Kidney (tissue), 14 donors: ENCODE measurements around the gene TMEM121. TPM values are rescaled to one million over a fixed set of nuclear protein-coding genes. Genes with fewer than 3 reads are reported as not detected.

ENCODE experiments used
- DNase-seq, 5 donors: peaks; one replicate each; pipeline ENCODE4 v3.0.0-alpha.2; 2013 to 2020
- FAIRE-seq: peaks from 2 replicates; lab custom pipeline; 2012; peaks lifted over from hg19 to GRCh38; lab: Jason Lieb, UNC
- H3K27ac ChIP-seq, 2 donors: one replicate each; pipeline ENCODE4 v1.7.0; 2013; ENCODE audit warnings: low read depth in 2 of 2, low read length in 2 of 2, inconsistent platforms in 1 of 2
- H3K27me3 ChIP-seq: one replicate; pipeline ENCODE4 v1.7.1; 2013; ENCODE audit warnings: low read length, inconsistent platforms; ENCODE audit not compliant: control insufficient read depth, insufficient read depth
- H3K36me3 ChIP-seq, 3 donors: one replicate each; pipeline versions ENCODE4 v1.7.0 to v1.7.1; 2013; ENCODE audit warnings: low read length in 3 of 3, control low read depth in 1 of 3, inconsistent platforms in 1 of 3; ENCODE audit not compliant: insufficient read depth in 3 of 3, control insufficient read depth in 2 of 3
- H3K4me1 ChIP-seq, 3 donors: one replicate each; pipeline versions ENCODE4 v1.7.0 to v1.7.1; 2013; ENCODE audit warnings: low read length in 3 of 3, inconsistent platforms in 1 of 3, low read depth in 1 of 3; ENCODE audit not compliant: control insufficient read depth in 2 of 3, insufficient read depth in 2 of 3
- H3K4me3 ChIP-seq, 3 donors: one replicate each; pipeline versions ENCODE4 v1.7.0 to v1.8.1; 2013; ENCODE audit warnings: low read length in 3 of 3, control low read depth in 1 of 3, inconsistent platforms in 1 of 3
- H3K9ac ChIP-seq, 3 donors: one replicate each; pipeline versions ENCODE4 v1.7.0 to v1.7.1; 2013; ENCODE audit warnings: low read length in 3 of 3, control low read depth in 1 of 3, inconsistent platforms in 1 of 3
- H3K9me3 ChIP-seq, 3 donors: one replicate each; pipeline versions ENCODE4 v1.7.0 to v1.7.1; 2013; ENCODE audit warnings: low read length in 3 of 3, control low read depth in 1 of 3, inconsistent platforms in 1 of 3; ENCODE audit not compliant: control insufficient read depth in 2 of 3, insufficient read depth in 1 of 3
- CTCF ChIP-seq: IDR thresholded peaks from 3 replicates; pipeline ENCODE4 v1.5.1; 2012; ENCODE audit warnings: mild to moderate bottlenecking, moderate library complexity, borderline replicate concordance; ENCODE audit not compliant: insufficient read depth; ENCODE audit errors: extremely low read depth
- intact Hi-C: fragments of 100-400 bp; cut with DNase I; formaldehyde crosslinking; loops from one replicate; pipeline ENCODE4 v1.11.1; 2022
- polyA plus RNA-seq: library from polyadenylated mRNA; stranded (reverse); fragments of 350-450 nt; fragmentation: Illumina TruSeq; extraction: RNeasy Lipid Tissue Mini Kit (QIAGEN cat#74804); gene quantifications from one replicate; pipeline ENCODE4 v1.2.3, GENCODE V29; 2014; ENCODE audit warnings: low read depth, low replicate concordance; ENCODE audit not compliant: insufficient read depth
- total RNA-seq: library from RNA; stranded (reverse); fragmentation: NEBNext Ultra II Directional; extraction: Animal tissue kit (Norgen Biotek cat#: 25700); gene quantifications from one replicate; pipeline ENCODE4 v1.2.1, GENCODE V29; 2021
- donor health status: control.
- donor health status: control.
- donor health status: control.
- donor health status: control.
- donor health status: control.
- donor health status: DM: yes; HTN: yes; CAD: no.
- donor health status: Normal renal cell carcinoma (clear cell type).

TMEM121 gene
- total and polyA plus RNA-seq, 2 donors from 2014 or later: 3.1 to 4.1 TPM

- DNase-seq: peak in 4 of 5 donors; percentile 38 to 69 (median 58)
- H3K27me3 ChIP-seq: no peaks in the 10 kb centered on the region
- TF ChIP-seq CTCF: no peak
Measured at GRCh38 chr14:105532735-105533141, 6.4 kb downstream of the TMEM121 start.

DNA sequence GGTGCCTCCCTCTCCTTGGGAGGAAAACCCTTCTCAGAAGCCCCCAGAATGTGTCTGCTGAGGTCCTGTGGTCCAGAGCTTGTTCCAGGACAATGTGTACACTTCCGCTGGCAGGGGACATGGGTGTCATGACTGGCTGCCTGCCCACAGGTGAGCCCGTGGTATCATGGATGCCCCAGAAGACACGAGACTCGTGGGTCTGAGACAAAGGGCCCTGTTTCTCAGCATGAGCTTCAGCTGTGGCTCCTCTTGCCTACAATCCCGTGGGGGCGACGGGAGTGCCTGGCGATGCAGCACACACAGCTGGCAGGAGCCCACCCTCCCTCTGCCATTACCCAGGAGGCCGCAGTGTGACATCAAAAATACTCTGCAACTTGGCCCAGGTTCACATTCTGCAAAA is 7.0 kb downstream of the TMEM121 start:
- peaks cover 0 to 8% (median 0%) of the 10 kb centered on the region in 3 donors for H3K4me1 ChIP-seq
- no peak for DNase-seq
- H3K9me3 ChIP-seq: no peaks in the 10 kb centered on the region
- no peak for TF ChIP-seq CTCF
- intact Hi-C loops: no loop called here
- FAIRE-seq: no peak
- H3K4me3 ChIP-seq: no peak overlapping the region
- no peak overlapping the region for H3K9ac ChIP-seq
- no peak overlapping the region for H3K27ac ChIP-seq
- no peaks in the 10 kb centered on the region for H3K27me3 ChIP-seq
- H3K36me3 ChIP-seq: no peaks in the 10 kb centered on the region

More at GRCh38 chr14:105532735-105533141, 6.4 kb downstream of the TMEM121 start:
- H3K4me3 ChIP-seq: no peak overlapping the region
- intact Hi-C loops: no loop called here
- FAIRE-seq: no peak
- peaks cover 0 to 10% (median 0%) of the 10 kb centered on the region in 3 donors for H3K4me1 ChIP-seq
- no peak overlapping the region for H3K9ac ChIP-seq
- no peaks in the 10 kb centered on the region for H3K9me3 ChIP-seq
- H3K27ac ChIP-seq: no peak overlapping the region
- H3K36me3 ChIP-seq: no peaks in the 10 kb centered on the region

DNA sequence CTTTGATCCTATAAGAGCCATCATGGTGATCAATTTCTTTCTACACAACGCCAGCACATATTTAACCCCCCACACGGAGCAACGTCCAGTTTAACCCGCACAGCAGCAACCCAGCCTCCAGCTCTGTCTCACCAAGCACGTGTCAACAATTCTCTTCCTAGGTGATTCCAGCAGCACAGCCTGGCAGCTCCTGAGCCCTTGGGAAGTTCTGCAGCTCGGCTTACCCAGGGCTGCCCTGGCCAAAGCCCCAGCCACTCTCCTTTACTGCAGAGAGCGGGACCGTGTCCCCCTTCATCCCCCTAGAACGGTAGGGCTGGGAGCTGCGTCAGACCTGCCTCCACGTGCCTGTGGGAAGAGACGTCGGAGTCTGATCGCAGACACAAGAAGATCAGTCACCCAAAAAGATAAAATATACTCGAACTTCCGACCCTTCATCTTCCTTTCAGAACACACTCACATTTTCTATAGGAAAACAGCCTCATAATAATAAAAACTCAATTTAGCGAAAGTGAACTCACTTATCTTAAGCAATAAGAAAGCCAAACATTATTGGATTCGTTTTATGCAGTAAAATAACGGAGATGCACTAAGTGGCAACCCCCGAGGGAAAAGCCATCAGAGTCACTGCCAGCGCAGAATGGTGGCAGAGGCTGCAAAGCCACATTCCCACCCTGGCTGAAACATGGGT is 7.6 kb downstream of the TMEM121 start:
- Histone ChIP-seq H3K4me1 (peaks cover 0 to 4% (median 0%) of the 10 kb centered on the region in 3 donors), H3K9me3 (no peaks in the 10 kb centered on the region), H3K4me3 (no peak overlapping the region), H3K27me3 (no peaks in the 10 kb centered on the region), H3K27ac (no peak overlapping the region), H3K36me3 (no peaks in the 10 kb centered on the region), H3K9ac (no peak overlapping the region)
- intact Hi-C loops: no loop called here
- no peak for TF ChIP-seq CTCF
- DNase-seq: no peak
- FAIRE-seq: no peak
